Non-pigmented ciliary epithelial cell (primary cell): Measurements from ENCODE around the gene BCL2L11.

Experiments
- DNase-seq: peaks from one replicate; pipeline ENCODE4 v3.0.0-alpha.2; 2010; ENCODE audit warnings: low read depth

BCL2L11 gene

GRCh38 chr2:111117598-111118480 lies 2.9 kb upstream of the BCL2L11 start:
- peak; percentile 46 for DNase-seq

DNA sequence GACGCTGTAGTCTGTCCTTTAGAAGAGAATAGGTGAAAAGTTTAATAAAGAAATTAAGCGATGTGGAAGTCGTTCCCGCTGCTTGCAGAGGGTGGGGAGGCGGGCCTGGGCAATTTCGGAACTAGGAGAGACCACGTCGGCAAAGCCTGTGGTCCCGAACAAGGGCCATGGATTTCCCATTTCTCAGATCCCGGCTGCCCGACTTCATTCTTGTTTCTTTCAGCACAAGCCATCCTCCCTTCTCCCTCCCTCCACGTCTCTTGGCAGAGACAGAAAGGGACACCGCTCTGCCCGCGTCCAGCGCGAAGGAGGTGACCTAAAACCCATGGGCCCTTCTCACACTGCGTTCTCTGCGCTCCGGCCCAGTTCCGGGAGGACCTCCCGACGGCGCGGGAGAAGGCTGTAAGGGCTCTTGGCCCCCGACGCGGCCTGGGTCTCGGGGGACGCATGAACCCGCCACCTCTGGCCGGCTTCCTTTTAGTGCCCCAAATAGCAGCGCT lies 2.2 kb upstream of the BCL2L11 start:
- DNase-seq: no peak

- DNase-seq: no peak
Measured at GRCh38 chr2:111118981-111119821, 1.5 kb upstream of the BCL2L11 start.

DNA sequence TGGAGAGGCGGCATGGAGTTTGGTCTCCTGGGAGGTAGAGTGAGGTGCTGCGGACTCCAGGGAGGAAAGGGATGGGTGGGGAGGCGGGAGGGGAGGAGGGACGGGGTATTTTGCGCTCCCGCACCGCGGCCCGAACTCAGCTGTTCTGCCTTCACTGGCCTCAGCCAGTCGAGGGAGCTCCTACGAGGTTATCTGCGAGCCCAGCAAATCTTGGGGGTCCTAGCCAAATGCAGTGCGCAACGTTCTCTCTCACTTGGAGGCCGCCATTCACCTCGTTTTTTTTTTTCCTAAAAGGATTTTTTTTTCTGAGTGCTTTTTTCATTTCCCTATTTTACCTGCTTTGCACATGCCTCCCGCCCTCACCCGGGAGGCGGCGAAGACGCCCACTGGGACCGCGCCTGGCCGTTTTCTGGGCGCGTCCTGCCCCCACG lies 877 bp upstream of the BCL2L11 start:
- DNase-seq: no peak

DNA sequence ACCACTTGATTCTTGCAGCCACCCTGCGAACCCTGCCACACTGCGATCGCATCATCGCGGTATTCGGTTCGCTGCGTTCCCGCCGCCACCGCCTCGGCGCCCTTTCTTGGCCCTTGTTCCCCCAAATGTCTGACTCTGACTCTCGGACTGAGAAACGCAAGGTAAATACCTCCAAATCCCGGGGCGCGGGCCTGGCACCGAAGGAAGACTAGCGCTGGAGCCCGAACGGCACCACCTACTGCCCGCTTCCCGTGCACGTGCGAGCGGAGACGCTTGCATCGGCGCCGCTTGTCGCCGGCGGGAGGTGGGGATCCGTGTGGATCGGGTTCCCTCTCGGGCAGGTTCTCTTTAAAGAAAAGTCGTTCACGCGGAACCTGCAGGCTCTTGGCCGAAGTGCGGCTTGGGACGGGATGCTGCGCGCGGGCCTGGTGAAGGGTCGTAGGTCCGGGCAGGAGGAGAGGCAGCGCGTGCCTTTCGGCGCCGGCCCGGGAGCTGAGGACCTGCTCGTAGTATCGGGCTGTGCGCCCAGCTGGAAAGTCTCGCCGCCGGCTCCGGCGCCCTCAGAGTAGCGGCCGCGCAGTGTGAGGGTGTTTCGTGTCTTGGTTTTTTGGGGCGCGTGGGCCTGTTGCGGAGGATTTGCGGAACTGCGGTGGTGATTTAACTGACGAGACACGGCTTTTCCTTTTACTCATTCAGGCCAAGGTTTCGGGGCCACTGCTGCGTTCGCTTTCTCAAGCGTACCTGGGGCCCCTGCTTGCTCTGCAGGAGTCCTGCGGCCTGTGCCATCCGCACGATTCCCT lies 514 bp downstream of the BCL2L11 start:
- DNase-seq: no peak

DNA sequence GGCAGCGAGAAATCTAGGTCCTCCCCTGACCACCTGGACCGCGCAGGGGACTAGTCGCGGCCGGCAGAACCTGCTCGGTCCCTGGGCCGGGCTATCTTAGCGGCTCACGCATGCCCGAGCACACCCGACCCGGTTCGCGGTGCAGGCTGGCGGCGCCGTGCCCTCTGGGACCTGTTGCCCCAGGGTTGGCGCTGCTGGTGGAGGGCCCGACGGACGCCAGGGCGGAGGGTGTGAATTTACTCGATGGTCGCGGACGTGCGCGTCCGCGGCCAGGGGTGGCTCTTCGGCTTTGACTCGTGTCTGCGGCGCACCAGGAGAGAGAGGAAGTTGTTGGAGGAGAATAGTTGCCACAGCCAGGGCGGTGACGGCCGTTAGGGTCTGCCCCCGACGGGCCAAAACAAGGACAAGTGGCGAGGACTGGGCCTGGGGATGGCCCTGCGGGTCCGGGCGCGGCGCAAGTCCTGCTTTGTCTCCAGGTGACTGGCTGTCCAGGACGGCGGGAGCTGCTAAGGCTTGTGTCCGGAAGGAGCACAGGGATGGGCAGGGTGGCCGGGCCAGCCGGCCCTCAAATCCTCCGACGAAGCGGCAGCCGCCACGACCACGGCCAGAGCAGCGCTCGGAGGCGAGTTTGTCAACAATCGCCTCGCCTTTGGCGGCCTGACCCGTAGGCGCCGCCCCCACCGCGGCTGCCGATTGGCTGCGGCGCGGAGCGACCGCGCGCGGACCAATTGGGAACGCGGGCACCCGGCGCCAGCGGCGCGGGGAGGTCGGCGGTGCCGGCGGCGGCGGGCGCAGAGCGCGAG lies 1.3 kb downstream of the BCL2L11 start:
- DNase-seq: no peak

GRCh38 chr2:111122631-111123421 lies 2.1 kb downstream of the BCL2L11 start:
- no peak for DNase-seq

DNA sequence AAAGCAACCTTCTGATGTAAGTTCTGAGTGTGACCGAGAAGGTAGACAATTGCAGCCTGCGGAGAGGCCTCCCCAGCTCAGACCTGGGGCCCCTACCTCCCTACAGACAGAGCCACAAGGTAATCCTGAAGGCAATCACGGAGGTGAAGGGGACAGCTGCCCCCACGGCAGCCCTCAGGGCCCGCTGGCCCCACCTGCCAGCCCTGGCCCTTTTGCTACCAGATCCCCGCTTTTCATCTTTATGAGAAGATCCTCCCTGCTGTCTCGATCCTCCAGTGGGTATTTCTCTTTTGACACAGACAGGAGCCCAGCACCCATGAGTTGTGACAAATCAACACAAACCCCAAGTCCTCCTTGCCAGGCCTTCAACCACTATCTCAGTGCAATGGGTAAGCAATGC lies 3.0 kb downstream of the BCL2L11 start:
- no peak for DNase-seq

GRCh38 chr2:111126581-111126980 lies 5.9 kb downstream of the BCL2L11 start:
- DNase-seq: no peak

GRCh38 chr2:111127351-111127750 lies 6.6 kb downstream of the BCL2L11 start:
- no peak for DNase-seq

GRCh38 chr2:111128096-111128495 lies 7.4 kb downstream of the BCL2L11 start:
- no peak for DNase-seq

DNA sequence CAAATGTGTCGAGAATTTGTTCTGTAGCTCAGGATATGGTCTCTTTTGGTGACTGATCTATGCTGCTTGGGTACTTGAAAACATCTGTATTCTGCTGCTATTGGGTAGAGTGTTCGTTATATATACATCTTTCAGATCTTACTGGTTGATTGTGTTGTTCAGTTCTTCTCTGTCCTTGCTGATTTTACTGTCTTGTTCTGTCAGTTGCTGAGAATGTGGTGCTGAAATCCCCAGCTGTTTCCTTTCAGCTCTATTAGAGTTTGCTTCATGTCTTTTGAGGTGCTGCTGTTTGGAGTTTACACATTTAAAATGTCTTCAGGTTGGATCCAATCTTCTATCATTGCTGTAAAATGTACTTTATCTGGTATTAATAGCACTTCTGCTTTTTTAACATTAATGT lies 12.9 kb downstream of the BCL2L11 start:
- DNase-seq: no peak

GRCh38 chr2:111134055-111134454 lies 13.3 kb downstream of the BCL2L11 start:
- DNase-seq: no peak

GRCh38 chr2:111135237-111135909 lies 14.7 kb downstream of the BCL2L11 start:
- no peak for DNase-seq

DNA sequence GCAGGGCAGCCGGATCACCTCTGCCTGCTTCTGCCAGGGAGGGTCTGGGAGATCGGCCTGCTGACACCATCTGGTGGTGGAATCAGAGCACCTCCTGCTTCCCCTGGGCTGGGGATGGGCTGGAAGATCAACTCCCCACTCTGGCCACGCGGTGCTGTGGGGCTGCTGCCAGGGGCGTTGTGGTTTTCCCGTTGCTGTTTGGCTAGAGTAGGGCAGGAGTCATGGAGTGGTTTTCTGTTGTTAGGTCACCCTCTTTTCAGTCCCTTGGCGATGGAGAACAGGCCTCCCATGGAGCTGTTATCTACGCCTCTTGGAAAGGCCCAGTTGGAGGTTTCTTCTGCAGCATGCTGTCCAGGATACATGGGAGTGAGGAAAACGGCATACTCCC lies 15.2 kb downstream of the BCL2L11 start:
- no peak for DNase-seq

GRCh38 chr2:111138839-111139238 lies 18.1 kb downstream of the BCL2L11 start:
- no peak for DNase-seq

- DNase-seq: no peak
Measured at GRCh38 chr2:111139637-111140317, 19.1 kb downstream of the BCL2L11 start.

DNA sequence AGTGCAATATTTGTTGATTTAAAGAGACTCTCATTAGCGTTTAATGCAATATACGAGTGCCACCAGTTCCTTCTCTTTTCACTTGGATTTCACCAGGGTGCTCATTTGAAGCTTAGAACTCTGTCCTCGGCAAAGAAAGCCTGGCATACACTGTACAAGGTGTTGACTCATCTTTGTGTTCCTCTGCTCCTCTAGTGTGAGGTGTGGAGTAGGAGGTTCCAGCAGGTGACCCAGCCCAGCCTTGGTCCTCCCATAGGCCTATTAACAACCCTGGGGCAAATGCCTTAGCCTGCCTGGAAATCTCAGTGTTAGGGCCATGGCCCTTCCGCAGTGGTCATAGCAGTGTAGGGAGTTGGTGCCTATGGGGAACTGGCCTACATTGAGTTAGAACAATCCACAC lies 20.1 kb downstream of the BCL2L11 start:
- DNase-seq: no peak

DNA sequence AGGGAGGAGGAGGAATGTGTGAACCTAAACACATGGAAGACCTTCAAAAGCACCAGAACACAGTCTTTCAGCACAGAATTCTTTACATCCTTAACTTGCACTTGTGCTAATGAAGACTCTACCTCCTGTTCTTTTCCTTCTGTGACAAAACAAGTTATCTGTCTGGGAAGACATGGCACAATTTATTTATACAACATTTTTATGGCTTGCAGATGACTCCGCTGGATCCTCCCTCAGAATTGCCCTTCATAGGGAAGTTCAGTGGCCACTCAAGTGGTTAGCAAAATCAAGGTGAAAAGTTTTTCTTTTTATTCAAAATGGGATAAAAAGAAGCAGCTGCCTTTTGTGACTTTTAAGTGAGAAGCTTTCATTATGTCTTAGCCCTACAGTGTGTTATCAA lies 21.4 kb downstream of the BCL2L11 start:
- no peak for DNase-seq
